ENCODE data around the gene VILL.

The VILL gene

DNA sequence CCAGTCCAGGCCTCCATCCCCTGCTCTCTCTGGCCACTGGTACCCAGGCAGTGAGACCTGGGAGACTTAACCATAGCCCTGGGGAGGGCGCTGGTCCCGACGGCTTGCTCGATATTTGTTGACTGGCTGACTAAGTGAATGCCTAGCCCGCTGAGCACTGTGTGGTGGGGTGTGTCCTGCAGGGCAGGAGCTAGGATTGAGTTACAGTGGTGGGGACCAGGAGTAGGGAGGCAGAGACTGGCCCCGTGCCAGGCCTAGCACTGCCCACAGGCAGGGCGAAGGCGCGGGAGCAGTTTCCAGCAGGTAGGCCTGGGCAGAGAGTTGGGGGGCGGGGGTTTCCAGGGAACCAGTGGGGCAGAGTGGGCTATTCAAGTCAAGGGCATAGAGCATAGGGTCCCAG lies at the start of gene VILL:
TSS of gene VILL (plus strand) at position 260 of the 400 bp plus-strand sequence. CDS start 2,887 bp downstream, outside the sequence.
- no peak for DNase-seq

DNA sequence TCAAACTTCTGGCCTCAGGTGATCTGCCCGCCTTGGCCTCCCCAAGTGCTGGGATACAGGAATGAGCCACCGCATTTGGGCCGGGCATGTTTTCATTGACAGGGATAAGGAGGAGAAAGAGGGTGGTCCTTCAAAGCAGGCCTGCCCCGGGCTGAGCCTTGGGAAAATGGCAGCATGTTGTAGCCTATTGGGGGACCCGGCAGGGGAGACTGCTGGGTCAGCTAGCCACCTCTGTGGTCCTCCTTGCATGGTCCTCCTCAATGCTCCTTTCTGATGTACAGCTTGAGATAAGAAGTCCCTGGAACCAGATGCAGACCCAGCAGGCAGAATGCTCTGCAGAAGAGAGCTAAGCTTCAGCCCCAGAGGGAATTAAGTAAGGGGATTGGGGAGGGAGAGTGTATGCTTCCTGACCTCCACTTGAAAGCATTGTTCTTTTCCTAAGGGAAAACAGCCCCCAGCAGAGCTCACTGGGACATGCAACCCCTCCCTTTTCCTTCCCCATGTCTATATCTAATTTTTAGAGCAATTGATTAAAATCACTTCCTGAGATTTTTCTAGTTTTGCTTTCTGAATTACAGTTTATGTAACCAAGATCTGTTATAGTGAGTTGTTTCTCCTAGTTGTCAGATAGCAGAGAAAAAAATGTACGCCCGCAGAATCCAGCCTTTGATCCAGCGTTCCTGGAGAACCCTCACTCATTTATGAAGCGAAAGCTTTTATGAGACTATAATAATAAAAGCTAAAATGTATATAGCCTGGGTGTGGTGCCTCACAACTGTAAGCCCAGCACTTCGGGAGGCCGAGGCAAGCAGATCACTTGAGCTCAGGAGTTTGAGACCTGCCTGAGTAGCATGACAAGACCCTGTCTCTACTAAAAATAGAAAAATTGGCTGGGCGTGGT lies 48.7 kb upstream of the VILL start:
- DNase-seq, result no peak

DNA sequence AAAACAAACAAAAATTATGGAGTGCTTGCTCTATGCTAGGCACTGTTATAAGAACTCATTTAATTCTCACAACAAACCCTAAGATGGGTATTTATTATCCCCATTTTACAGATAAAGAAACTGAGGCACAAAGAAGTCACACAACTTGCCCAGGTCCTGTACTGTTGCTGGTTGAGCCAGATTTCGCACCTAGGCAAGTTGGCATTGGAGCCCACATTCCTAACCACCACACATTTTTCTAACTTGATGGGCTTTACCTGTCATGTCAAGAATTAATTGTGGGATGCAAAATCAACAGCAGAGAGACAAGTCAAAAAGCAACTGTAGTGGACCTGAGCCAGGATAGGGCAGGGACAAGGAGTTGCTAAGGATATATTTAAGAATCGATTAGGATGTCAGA lies 47.9 kb upstream of the VILL start:
- DNase-seq, result no peak

DNA sequence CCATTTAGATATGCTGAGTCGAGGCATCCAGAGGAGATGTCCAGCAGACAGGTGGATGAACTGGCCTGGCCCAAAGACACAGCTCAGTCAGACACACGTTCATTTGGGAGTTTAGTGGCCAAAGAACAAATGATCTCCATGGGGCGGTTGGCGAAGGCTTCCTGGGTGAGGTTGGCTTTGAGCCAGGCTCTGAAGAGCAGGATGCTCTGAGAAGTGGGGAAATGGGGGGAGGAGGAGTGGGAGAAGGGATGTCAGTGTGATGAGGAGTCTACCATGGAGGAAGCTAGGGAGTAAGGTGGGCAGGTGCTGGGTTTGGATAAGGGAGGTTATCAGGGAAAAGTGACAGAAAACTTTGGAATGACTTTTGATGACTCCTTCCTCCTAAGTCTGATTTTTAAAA lies 47.5 kb upstream of the VILL start:
- no peak for DNase-seq

DNA sequence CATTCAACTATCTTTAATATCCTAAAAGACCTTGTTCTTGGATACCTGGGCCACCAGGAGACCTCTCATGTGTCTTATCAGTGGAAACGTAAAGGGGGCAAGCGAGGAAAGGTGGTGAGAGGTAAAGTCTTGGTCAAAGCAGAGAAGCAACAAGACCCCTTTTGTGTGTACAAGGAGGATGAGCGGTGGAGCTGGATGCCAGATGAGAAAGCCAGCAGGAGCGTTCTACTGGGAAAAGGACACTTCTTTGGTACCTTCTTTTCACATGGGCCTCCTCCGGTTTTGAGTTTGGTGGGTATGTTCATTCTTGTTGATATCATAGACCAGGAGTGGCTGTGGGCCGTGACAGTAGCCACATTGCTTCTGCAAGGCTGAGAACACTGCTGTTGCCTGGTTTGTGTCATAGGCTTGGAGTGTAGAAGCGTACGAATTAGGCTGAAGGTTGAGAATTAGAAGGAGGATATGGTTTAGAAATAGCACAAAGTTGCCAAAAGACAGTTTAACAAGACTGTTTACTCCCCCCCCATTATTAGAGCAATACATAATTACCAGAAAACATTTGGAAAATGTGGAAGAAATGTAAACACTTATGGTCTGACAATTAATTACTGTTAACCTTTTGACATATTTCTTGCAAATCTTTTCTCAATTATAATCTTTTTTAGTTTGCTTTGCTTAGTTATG lies 46.8 kb upstream of the VILL start:
- no peak for DNase-seq

- DNase-seq, result no peak
Observed at GRCh38 chr3:37944391-37944842, 46.2 kb upstream of the VILL start.

DNA sequence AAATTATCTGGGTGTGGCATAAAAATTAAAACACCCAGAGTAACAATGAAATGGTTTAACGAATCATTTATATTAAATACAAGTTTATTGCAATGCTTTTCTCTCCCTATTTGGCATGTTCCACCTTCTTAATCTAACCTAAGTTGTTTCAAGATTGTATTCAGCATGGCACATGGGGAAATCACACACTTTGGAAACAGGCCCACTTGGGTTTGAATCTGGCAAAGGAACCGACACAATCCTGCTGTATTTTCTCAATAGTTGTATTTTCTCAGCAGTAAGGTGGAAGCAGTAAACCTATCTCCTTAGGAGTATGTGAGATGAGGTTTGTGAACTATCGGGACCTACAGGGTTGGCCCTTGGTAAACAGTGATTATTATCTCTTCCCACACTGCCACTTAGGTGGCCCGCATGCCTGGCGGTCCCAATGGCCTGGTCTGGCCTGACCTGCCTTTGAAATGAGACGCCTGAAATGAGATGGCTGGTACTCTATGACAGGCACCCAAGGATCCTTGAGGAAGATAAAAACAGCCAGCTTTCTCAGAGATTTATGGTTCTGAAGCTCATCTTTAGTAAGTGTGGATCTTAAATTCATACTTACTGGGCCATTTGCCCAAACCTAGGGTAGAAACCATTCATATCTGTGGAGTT lies 45.3 kb upstream of the VILL start:
- DNase-seq, result no peak

GRCh38 chr3:37945807-37946530 lies 44.6 kb upstream of the VILL start:
- DNase-seq, result no peak

DNA sequence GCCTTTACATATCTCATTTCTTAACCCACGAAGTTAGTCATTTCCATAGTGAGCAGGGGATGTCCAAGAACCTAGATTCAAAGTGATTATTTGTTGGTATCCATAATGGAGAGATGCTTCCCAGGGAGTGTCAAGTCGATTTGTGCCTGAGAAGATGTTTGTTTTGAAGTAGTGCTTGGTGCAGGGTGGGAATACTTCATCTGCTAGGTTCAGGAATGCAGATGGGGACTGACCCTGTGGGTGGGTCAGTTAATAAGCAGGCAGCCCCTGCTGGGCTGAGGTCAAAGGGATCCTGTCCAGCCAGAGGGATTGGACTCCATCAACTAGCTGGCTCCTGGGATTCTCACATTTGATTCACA lies 44.1 kb upstream of the VILL start:
- DNase-seq, result no peak

GRCh38 chr3:37949866-37950265 lies 40.7 kb upstream of the VILL start:
- no peak for DNase-seq

DNA sequence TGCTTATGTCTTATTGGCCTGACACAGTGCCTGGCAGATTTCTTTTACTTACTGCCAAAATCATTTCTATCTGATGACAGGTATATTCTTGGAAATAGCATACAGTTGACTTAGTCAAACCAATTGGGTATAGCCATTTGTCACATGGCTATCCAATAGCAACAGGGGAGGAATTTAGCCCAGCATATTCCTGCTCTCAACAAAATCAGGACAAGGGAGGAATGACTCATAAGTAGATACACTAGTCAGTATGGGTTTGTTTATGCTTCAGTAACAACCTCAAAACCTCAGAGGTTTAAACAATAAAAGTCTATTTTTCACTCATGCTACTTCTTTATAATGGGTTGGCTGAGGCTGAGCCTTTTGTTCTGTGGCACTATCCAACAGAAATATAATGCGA lies 38.0 kb upstream of the VILL start:
- no peak for DNase-seq

DNA sequence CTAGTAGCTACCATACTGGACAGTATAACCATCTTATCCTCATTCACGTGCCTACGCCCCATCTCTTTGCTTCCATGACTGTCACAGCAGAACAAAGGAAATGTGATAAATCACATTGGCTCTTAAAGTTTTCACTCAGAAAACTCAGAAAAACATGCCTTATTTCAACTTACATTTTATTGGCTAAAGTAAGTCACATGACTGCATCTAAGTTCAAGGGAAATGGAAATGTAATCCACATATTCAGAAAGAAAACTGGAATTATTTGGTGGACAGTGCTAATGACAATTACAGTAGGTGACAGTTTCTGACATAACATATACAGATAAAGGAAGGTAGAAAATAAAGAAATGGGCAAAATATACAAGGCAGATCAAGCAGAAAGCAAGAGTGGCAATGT lies 37.4 kb upstream of the VILL start:
- DNase-seq, result no peak

DNA sequence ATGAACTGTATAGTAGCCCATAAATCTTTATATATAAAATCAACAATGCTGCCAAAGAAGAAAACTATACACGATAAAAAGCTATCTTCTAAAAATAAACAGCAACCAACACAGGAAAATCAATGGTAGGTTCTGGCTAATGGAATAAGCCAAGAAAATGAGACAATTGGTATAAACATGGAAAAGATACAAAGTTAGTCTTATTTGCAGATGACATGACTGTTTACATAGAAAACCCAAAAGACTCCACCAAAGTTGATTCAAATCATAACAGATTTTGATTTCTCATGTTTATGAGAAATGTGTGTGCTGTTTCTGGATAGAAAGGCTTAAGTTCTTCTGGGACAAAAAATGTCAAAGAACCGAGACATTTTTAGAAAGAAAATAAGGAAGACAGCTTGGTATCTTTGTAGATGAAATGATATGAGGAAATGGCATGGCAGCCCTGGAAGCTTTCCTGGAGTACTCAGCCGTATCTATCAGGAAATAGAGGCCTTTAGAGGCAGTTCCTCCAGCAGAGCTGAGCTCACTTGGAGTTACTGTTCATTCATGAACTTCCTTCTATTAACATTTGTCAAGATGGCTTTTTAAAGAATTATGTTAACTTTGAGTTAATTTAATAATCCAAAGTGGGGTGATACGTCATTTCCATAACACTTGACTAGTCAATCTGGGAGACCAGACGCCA lies 36.7 kb upstream of the VILL start:
- DNase-seq, result no peak

GRCh38 chr3:37954881-37955280 lies 35.7 kb upstream of the VILL start:
- DNase-seq, result no peak

- no peak for DNase-seq
Observed at GRCh38 chr3:37955918-37956707, 34.5 kb upstream of the VILL start.

DNA sequence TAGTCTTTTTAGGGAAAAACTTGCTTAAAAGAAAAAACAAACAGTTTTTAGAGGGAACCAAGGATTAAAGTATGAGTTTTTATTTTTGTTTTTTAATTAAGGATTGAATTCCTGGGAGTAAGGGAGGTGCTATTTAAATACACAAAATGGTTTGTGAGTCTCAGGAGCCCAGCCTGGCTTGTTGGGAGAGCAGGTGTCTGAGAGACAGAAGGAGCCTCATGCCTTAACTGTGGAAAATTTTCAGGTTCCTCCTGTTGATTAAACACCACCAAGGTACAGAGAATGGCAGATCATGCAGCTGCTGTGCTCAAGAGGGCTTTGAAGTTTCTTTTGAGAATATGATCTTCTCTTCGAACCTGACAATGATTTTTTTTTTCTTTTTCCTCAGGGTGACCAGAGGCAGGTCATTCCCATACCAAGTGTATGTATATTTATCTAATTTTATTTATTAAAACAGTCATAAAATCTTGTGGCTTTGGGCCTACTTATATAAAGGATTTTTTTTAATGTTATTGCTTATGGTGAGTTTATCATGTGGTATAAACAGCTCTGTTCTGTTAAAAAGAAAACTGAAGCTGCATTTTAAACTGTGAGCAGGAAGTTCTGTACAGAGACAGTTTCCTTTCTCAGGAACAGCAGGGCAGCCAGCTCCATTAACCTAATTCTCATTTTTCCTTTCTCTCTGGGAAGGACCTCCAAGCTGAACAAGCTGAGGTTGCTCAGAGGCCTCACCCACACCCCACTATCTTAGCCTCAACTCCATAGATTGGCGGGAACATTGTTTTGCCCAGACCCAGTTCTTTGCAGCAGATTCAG lies 33.7 kb upstream of the VILL start:
- no peak for DNase-seq

DNA sequence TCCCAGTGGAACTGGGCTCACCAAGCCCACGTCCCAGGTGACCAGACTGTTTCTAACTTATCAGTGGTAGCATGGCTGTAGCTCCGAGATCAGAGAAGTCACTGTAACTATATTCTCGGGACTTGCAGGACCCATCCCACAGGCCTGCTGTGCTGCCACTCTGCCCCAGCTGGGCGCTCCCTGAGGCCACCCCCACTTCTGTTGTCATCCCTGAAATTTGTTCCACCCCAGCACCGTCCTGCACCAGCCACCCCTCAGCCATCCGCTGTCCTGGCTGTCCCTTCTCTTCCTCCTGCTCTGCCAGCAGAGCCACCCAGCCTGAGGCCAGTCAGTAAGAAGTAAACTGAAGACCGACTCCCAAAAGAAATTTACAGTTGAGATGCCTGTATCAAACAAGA lies 33.0 kb upstream of the VILL start:
- DNase-seq, result no peak

DNA sequence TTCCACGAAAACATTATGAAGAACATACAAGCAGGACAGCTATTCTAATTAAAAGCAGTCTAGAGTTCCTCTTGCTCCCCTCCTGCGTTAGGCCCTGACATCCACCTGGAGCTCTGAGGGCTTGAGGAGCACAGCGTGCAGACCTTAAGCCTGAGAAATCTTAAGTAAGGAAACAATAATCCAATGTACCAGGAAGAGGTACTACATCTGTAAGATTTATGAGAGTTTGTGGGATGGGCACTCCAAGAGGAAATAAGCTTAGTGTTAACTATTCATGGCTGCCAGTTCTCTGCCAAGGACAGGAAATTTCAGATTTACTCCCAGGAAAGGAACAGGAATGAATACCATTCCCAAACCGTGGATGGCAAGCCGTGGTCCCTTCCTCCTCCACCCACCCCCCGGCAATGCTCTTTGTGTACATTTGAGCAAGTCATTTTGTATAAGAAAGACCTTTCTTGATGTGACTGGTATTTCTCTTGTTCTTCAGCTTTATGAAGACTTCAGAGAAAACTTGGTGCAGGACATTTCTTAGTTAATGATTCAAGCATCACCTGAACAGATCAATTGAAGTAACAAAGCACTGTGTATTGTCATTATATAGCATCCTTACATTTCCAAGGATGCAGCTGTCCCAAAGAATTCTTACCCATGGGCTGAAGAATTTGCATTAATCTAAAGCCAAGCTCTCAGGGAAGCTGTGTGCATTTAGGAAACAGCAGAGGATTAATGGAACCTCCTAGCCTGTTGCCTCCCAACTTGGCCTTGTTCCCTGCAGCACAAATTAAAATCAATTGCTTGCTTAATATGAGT lies 28.8 kb upstream of the VILL start:
- no peak for DNase-seq

GRCh38 chr3:37963016-37963415 lies 27.6 kb upstream of the VILL start:
- DNase-seq, result no peak

GRCh38 chr3:37963635-37964034 lies 27.0 kb upstream of the VILL start:
- no peak for DNase-seq
